ENCODE measurements around the gene GOLT1B. TPM values are rescaled to one million over a fixed set of nuclear protein-coding genes. Genes with fewer than 3 reads are reported as not detected.

The GOLT1B gene
- total RNA-seq, 1 experiment from 2014 or later: 46.1 TPM

- H3K23me2 ChIP-seq (ENCODE audit: insufficient read length, low read depth, low read length, poor library complexity, severe bottlenecking): no peaks in the 10 kb centered on the region
- H3K79me2 ChIP-seq (ENCODE audit: insufficient read depth, low read length): no peaks in the 10 kb centered on the region
- Mint-ChIP-seq H3K4me1 (peaks cover 2 to 5% of the 10 kb centered on the region in 2 experiments; a peak in 1 of 4 replicates), H3K27ac (no peak overlapping the region), H3K27me3 (ENCODE audit: low read depth) (peaks cover 18% of the 10 kb centered on the region), H3K9me3 (peaks cover 0 to 4% of the 10 kb centered on the region in 2 experiments; a peak in 1 of 5 replicates), H3K4me3 (no peak overlapping the region), H3K36me3 (ENCODE audit: insufficient read depth in 1 of 3, low read depth in 3 of 3) (peaks cover 0 to 3% (median 0%) of the 10 kb centered on the region in 3 experiments; a peak in 3 of 7 replicates)
- H2BK15ac ChIP-seq (ENCODE audit: low read depth, low read length): no peak overlapping the region
- no peak overlapping the region for H2BK5ac ChIP-seq (ENCODE audit: insufficient read length, low read length)
- peaks cover 3% of the 10 kb centered on the region; the same call in 1 of the 2 replicates for H3K27me3 ChIP-seq (ENCODE audit: insufficient read depth, low read length)
- H3K79me1 ChIP-seq (ENCODE audit: insufficient read depth, low read depth, low read length, poor library complexity, severe bottlenecking): no peaks in the 10 kb centered on the region
- H3K23ac ChIP-seq (ENCODE audit: insufficient read length, low read depth, low read length): no peak overlapping the region
- no peak overlapping the region for H3K27ac ChIP-seq (ENCODE audit: insufficient read length, low read depth, low read length)
- no peak overlapping the region for H3K4ac ChIP-seq (ENCODE audit: low read depth, low read length)
- no peak overlapping the region for H3K14ac ChIP-seq (ENCODE audit: insufficient read depth, low read length)
- H4K5ac ChIP-seq (ENCODE audit: insufficient read length, low read depth, low read length): no peak overlapping the region
- H2AK5ac ChIP-seq (ENCODE audit: insufficient read length, low read length): no peak overlapping the region
- H4K8ac ChIP-seq (replicated peaks; ENCODE audit: insufficient read length, low read depth, low read length): no peak overlapping the region
- no peaks in the 10 kb centered on the region for H4K20me1 ChIP-seq (ENCODE audit: control insufficient read depth, insufficient read depth, insufficient read length)
- no peak overlapping the region for H2AFZ ChIP-seq (ENCODE audit: low read length)
- H3K4me2 ChIP-seq (ENCODE audit: insufficient read depth, insufficient read length, low read length): no peak overlapping the region
- no peak overlapping the region for H3K56ac ChIP-seq (ENCODE audit: insufficient read length, low read depth, low read length)
- H2BK20ac ChIP-seq (ENCODE audit: low read depth, low read length, poor library complexity, severe bottlenecking): no peak overlapping the region
- no peak overlapping the region for H4K91ac ChIP-seq (ENCODE audit: insufficient read length, low read depth, low read length)
- H2BK120ac ChIP-seq (ENCODE audit: low read depth, low read length, poor library complexity, severe bottlenecking): no peak overlapping the region
- no peaks in the 10 kb centered on the region for H3K4me1 ChIP-seq (ENCODE audit: insufficient read depth, low read length)
- no peak overlapping the region for H3T11ph ChIP-seq (ENCODE audit: low read length)
- no CpG with 5 or more reads among the region's 1 CpG for WGBS (ENCODE audit: extremely low coverage, insufficient read length, low lambda C conversion rate)
- DNase-seq: no peak
- H3K18ac ChIP-seq (ENCODE audit: insufficient read length, low read depth, low read length): no peak overlapping the region
- no peak for TF ChIP-seq CTCF (conservative IDR thresholded peaks at IDR 0.05)
- no peaks in the 10 kb centered on the region for H3K9me3 ChIP-seq (ENCODE audit: control insufficient read depth, low read depth, low read length)
- H3K9ac ChIP-seq (ENCODE audit: extremely low read depth, insufficient read length, low read length): no peak overlapping the region
- H2BK12ac ChIP-seq (ENCODE audit: insufficient read length, low read depth, low read length): no peak overlapping the region
These were observed 20.0 kb downstream of the GOLT1B start for GRCh38 chr12:21521541-21521940.
